HTERT RPE-1 (cell line): ENCODE results near the gene FRMD8.

Source experiments
- in situ Hi-C: fragments of 300-500 bp; cut with MboI; formaldehyde crosslinking; loops from 4 replicates; pipeline ENCODE4 v1.14.3; 2020; ENCODE audit warnings: low sequenced_read_pairs

Gene FRMD8

GRCh38 chr11:65386307-65387140, at the start of gene FRMD8:
Gene FRMD8 (plus strand): TSS chr11:65386637. CDS start chr11:65387037, 400 bp downstream.
- in situ Hi-C loops: no loop called here

GRCh38 chr11:65338676-65339075, 47.8 kb upstream of the FRMD8 start:
- in situ Hi-C loops: no loop called here

DNA sequence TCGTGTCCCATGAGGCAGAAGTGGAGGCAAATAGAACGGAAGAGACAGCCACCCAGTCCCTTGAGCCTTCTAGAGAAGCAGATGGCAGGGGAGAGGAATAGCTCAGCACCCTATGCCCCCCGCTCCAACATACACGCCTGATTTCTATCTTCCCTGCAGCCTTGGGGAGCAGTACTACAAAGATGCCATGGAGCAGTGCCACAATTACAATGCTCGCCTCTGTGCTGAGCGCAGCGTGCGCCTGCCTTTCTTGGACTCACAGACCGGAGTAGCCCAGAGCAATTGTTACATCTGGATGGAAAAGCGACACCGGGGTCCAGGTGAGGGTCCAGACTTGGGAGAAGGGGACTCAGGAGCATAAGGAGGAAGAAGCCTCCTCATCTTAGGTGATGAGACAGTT, 46.2 kb upstream of the FRMD8 start:
- in situ Hi-C loops: no loop called here

GRCh38 chr11:65341856-65342255, 44.6 kb upstream of the FRMD8 start:
- in situ Hi-C loops: no loop called here

- in situ Hi-C loops: no loop called here
Measured at GRCh38 chr11:65351511-65351910, 34.9 kb upstream of the FRMD8 start.

GRCh38 chr11:65352783-65353182, 33.7 kb upstream of the FRMD8 start:
- in situ Hi-C loops: no loop called here

- in situ Hi-C loops: no loop called here
Measured at GRCh38 chr11:65353376-65353775, 33.1 kb upstream of the FRMD8 start.

- in situ Hi-C loops: no loop called here
Measured at GRCh38 chr11:65353900-65354264, 32.6 kb upstream of the FRMD8 start.

DNA sequence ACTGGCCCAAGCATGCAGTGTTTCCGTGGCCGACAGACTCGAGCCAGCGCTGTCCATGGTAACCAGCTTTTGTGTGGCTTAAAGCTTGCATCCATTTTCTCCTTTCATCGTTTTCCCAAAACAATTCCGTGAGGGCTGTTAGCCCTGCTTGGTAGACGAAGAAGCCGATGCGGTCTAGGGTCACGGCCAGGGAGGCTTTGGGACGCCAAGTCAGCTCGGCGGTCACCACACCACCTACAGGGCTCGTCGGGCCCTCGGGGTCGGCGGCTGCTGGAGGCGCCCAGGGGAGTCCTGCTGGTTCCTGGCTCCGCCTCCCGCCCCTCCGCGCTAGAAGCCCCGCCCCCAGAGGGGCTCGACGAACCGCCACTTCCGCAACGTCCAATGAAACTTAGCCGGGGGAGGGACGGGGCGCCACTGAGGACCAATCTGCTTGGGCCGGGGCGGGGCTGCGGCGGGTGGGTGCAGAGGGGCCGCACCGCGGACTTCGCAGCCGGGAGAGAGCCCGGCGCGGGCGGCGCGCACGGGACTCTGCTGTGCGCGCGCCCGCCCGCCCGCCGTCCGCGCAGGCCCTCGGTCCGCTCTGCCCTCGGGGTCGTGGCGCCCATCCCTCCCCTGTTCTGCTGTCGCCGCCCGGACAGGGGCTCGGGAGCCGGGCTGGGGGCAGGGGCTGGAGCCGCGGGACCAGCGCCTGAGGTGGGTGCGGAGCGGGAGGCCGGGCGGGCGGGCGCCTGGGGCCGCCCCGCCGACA, 32.0 kb upstream of the FRMD8 start, which contains the start of gene TIGD3:
Gene TIGD3, plus strand, starts transcription at position 487 of the 748 bp plus-strand sequence. CDS start 1,058 bp downstream, outside the sequence.
- in situ Hi-C loops: no loop called here

DNA sequence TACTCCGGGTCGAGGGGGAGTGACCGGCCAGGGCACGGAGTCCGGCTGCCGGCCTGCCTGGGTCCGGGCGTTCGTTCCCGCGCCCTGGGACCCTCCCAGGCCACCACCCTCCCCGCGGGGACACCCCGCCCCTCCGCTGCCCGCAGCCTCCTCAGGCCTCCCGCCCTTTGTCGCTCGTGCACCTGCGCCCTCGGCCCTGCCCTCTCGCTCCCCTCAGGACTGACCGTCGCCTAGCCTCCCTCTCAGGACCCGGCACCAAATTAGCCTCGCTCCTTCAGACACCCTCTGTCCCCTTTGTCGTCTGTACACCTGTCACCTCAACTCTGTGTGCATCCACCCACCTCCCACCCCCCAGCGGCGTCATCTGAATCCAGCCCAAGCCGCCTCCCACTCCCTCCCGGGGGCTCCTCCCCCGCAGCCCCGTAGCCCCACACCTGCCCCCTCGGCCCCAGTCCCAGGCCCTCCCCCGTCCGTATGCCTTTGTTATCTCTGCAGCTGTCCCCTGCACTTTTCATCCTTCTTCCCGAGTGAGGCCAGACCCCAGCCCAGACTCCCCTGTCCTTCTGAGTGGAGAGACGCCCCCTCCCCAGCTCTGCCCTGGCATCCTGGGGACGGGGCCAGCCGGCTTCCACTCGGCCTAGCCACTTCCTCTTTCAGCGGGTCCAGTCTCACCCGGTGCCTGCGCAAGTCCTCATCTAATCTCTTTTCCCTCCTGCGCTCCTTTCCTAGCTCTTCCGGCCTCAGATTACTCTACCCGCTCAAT, 31.2 kb upstream of the FRMD8 start:
- in situ Hi-C loops: no loop called here

GRCh38 chr11:65355776-65356393, 30.6 kb upstream of the FRMD8 start:
- in situ Hi-C loops: no loop called here

GRCh38 chr11:65356394-65356972, 30.0 kb upstream of the FRMD8 start:
- in situ Hi-C loops: no loop called here

DNA sequence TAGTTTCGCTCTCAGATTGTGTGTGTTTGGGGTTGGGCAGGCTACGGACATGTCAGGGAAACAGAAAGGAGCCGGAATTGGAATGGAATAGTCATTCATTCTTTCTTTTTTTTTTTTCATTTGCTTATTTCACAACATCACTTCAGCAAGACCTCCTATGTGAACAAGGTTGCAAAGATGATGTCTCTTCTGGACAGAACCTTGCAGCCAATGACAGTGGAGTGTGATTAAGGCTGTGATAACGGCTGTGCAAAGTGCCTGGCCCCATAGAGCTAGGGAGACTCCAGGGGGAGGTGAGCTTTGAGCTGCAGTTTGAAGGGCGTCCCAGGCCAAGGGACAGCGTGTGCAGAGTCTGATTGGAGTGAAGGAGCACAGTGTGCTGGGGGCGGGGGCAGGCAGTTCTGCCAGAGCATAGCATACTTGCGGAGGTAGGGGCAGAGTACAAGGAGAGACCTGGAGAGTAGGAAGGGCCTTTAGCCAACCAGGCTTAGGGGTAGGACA, 28.5 kb upstream of the FRMD8 start:
- in situ Hi-C loops: no loop called here

GRCh38 chr11:65362320-65362931, 24.0 kb upstream of the FRMD8 start:
- in situ Hi-C loops: no loop called here

DNA sequence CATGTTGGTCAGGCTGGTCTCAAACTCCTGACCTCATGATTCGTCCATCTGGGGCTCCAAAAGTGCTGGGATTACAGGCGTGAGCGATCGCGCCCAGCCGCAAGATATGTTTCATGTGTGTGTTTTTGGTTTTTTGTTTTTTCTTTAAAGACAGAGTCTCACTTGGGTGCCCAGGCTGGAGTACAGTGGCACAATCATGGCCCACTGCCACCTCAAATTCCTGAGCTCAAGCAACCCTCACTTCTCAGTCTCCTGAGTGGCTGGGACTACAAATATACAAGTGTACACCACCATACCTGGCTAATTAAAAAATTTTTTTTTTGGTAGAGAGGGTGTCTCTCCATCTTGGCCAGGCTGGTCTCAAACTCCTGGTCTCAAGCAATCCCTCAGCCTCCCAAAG, 23.5 kb upstream of the FRMD8 start:
- in situ Hi-C loops: no loop called here

DNA sequence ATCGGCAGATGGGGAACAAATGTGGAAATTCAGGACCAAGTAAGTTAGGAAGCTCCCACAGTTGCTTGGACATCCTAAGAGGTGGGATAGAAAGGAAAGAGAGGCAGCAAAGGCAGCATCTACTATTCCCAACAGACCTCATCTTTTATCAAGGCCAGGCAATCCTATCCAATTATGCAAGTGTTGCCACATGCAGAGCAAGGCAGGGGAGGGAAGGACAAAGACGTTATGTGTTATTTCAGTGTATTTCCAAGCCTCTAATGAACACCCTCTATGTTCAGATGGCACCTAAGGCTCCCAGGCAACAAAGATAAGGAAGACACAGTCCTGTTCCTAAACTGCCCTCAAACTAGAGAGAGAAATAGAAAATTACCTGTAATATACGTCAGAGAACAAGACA, 22.7 kb upstream of the FRMD8 start:
- in situ Hi-C loops: no loop called here

DNA sequence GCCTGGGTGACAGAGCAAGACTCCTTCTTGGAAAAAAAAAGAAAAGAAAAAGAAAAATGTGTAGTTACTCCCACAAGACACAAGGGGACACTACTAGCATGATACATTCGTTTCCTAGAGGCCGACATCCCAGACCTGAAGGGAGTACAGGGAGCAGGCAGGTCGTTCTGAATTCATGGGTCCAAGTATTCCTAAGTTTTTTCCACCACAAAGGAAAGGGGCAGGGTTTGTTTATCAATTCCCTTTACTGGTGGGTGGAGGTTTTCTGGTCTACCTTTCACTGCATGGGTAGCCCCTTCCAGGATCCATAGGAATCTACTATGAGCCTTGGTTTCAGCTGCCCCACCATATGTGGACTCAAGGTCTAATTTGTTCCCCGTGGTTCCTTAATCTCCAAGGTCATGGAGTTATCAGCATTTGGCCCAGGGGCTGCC, 20.1 kb upstream of the FRMD8 start:
- in situ Hi-C loops: no loop called here

- in situ Hi-C loops: no loop called here
Measured at GRCh38 chr11:65370659-65371049, 15.8 kb upstream of the FRMD8 start.

- in situ Hi-C loops: no loop called here
Measured at GRCh38 chr11:65373839-65374580, 12.4 kb upstream of the FRMD8 start.
